ENCODE measurements around the gene CASZ1. TPM values are rescaled to one million over a fixed set of nuclear protein-coding genes. Genes with fewer than 3 reads are reported as not detected.
A peak's percentile ranks its signal among the peaks of the same experiment; 100 is the strongest.

The CASZ1 gene
- total RNA-seq, 4 donors from 2014 or later, result 21.9 to 60.2 (median 29.6) TPM

DNA sequence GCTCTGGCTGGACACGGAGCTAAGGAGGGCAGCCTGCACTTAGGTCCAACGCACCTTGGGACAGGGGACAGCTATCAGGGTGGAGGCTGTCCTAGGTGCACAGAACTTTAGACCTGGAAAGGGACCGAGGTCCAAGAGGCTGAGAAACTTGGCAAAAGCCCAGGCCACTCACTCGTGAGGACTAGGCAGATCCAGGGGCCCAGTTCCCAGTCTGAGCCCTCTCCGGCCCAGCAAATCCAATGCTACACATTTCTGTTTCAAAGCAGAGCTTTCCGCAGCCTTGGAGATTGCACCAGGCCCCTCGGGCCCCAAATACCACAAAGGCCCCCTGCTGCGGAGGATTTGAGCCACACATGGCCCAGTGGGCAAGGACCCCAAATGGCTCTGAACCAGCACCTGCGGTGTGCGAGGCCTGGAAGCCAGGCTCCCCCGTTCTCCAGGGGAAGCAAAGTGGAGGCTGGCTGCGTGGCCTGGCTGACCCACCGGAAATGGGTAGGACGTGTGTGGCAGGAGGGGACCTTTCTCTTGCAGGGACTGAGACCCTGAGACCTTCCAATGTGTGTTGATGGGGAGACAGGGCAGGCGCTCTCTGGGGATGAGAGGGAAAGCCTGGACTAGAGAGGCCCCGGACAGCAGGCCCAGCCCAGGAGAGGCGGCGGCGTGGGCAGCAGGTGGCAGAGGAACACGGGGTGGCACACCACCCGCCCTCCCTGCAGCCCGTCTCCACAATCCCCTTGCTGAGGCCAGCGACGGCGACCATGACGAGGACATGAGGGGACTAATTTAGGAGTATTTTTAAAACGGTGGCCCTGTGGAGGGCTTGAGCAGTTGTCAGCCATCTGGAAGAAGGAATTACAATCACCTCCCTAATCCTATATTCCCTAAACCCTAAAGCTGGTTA lies 118.7 kb downstream of the CASZ1 start:
- WGBS, result 76% methylated on average over 16 of the region's 27 CpGs
- TF ChIP-seq EP300 (IDR thresholded peaks at IDR 0.05) (no peak), POLR2AphosphoS5 (IDR thresholded peaks at IDR 0.05) (no peak), POLR2A (IDR thresholded peaks at IDR 0.05; ENCODE audit: low read depth) (no peak)
- TF ChIP-seq, protein P1, sequence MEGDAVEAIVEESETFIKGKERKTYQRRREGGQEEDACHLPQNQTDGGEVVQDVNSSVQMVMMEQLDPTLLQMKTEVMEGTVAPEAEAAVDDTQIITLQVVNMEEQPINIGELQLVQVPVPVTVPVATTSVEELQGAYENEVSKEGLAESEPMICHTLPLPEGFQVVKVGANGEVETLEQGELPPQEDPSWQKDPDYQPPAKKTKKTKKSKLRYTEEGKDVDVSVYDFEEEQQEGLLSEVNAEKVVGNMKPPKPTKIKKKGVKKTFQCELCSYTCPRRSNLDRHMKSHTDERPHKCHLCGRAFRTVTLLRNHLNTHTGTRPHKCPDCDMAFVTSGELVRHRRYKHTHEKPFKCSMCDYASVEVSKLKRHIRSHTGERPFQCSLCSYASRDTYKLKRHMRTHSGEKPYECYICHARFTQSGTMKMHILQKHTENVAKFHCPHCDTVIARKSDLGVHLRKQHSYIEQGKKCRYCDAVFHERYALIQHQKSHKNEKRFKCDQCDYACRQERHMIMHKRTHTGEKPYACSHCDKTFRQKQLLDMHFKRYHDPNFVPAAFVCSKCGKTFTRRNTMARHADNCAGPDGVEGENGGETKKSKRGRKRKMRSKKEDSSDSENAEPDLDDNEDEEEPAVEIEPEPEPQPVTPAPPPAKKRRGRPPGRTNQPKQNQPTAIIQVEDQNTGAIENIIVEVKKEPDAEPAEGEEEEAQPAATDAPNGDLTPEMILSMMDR (IDR thresholded peaks at IDR 0.05), result no peak
- peak overlapping the region; percentile 75 to 96 (median 90) for H3K27ac ChIP-seq (replicated peaks in 1 of 4)

DNA sequence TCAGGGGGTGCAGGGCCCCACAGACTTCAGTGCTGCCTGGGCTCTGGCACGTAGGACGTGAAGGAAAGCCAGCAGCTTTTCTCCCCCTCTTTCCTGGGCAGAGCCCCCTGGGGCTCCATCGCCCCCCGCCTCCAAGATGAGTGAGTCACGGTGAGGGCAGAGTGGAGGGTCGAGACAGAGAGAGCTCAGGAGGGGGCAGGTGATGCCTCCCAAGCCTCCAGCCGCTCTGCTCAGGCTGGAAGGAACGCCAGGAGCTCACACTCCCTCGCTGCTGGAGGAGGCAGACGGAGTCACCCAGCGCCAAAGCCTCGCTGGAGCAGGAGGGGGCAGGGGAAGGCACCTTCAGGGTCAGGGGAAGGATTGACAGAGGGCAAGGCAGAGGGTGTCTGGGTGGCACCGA lies 119.5 kb downstream of the CASZ1 start:
- H3K4me1 ChIP-seq, result peaks cover 90 to 100% (median 100%) of the 10 kb centered on the region in 4 donors
- H3K4me3 ChIP-seq, result no peak overlapping the region
- intact Hi-C loops (cut with DNase I), result loop anchor here (5.0 kb wide), 1 partner anchor 120 kb away; the partner anchor contains the start of gene CASZ1
- no peaks in the 10 kb centered on the region for H3K9me3 ChIP-seq
- TF ChIP-seq POLR2AphosphoS5 (IDR thresholded peaks at IDR 0.05), result peak in 1 of 2 donors; percentile 35
- TF ChIP-seq, protein P1 (IDR thresholded peaks at IDR 0.05), result no peak
- H3K27ac ChIP-seq (replicated peaks in 1 of 4), result peak overlapping the region; percentile 75 to 96 (median 90)
- no peaks in the 10 kb centered on the region for H3K36me3 ChIP-seq
- no peak for DNase-seq (ENCODE audit: extremely low spot score)
- no peaks in the 10 kb centered on the region for H3K27me3 ChIP-seq
- 57% methylated on average over 3 of the region's 13 CpGs for whole genome bisulfite sequencing

More for the DNA sequence above, 118.7 kb downstream of the CASZ1 start:
- intact Hi-C loops (cut with DNase I), result loop anchor here (5.0 kb wide), 1 partner anchor 120 kb away; the partner anchor contains the start of gene CASZ1
- Histone ChIP-seq H3K4me1 (peaks cover 94 to 100% (median 100%) of the 10 kb centered on the region in 4 donors), H3K36me3 (no peaks in the 10 kb centered on the region), H3K4me3 (no peak overlapping the region), H3K27me3 (no peaks in the 10 kb centered on the region), H3K9me3 (no peaks in the 10 kb centered on the region)
- DNase-seq (ENCODE audit: extremely low spot score), result no peak

DNA sequence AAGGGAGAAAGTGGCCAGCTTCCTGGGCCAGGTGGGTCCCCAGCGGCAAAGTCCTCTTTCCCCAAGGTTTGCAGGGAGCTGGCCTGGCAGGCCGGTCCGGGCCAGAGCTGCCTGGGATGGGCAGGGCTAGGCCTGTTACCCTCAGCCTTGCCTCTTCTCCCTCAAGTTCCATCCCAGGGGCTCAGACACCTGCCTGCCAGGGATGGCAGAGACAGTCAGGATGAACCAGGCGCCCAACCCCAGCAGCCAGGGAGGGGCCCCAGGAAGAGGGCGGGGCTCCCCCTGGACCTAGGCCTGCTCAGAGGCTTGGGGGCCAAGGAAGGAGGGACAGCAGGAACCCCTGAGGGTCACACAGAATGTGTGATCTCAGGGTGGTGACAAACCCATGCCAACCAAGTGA lies 120.6 kb downstream of the CASZ1 start:
- no peak for TF ChIP-seq POLR2A (IDR thresholded peaks at IDR 0.05; ENCODE audit: low read depth)
- TF ChIP-seq, protein P1 (IDR thresholded peaks at IDR 0.05), result no peak
- no peak for TF ChIP-seq EP300 (IDR thresholded peaks at IDR 0.05)
- no peak for TF ChIP-seq POLR2AphosphoS5 (IDR thresholded peaks at IDR 0.05)
- Histone ChIP-seq H3K36me3 (no peaks in the 10 kb centered on the region), H3K27ac (replicated peaks in 1 of 4) (peak overlapping the region; percentile 75 to 96 (median 90)), H3K4me3 (no peak overlapping the region), H3K9me3 (no peaks in the 10 kb centered on the region), H3K4me1 (peaks cover 85 to 100% (median 100%) of the 10 kb centered on the region in 4 donors), H3K27me3 (no peaks in the 10 kb centered on the region)
- DNase-seq (ENCODE audit: extremely low spot score), result no peak
- WGBS, result 73% methylated on average over 3 of the region's 5 CpGs
- intact Hi-C loops (cut with DNase I), result loop anchor here (5.0 kb wide), 1 partner anchor 121 kb away; the partner anchor contains the start of gene CASZ1

DNA sequence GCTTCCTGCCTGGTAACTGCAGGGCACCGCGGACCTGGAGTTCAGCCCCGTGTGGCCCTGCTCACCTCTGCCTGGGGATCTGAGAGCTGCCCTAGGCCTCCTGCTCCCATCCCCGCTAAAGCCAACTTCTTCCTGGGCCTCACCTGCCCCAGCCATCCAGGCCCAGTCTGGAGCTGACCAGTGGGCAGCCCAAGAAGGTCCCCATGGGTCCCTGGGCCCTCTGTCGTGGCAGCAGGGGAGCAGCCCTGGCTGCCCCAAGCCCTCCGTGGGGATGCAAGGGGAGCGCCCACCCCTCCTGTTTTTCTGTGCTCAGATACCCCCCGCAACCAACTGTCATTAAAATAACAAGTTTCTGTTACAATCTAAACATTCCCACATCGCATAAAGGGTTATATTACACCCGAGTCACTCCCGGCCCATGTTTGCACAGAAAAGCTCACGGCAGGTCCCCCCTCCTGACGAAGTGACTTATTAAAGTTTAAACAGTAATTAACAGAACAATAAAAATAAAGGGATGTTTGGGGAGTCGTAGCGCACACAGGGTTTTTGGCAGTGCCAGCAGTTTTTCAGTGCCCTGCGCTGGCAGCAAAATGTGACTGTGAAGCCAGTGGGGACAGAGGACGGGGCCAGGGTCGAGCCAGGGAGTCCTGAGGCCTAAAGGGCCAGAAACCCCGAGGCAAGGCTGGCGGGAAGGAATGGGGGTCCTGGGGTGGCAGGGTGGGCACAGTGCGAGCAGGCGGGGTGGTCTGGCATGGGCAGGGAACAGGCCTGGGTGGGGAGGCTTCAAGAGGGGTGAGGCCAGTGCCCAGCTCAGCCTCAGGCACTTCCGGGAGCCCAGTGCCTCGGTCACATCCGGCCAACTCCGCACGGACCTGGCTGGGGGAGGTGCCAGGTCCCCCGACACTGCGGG lies 121.5 kb downstream of the CASZ1 start:
- no peak overlapping the region for H3K4me3 ChIP-seq

More for the DNA sequence above, 121.5 kb downstream of the CASZ1 start:
- Histone ChIP-seq H3K36me3 (no peaks in the 10 kb centered on the region), H3K27ac (replicated peaks in 1 of 4) (peak overlapping the region; percentile 75 to 96 (median 90)), H3K9me3 (no peaks in the 10 kb centered on the region), H3K27me3 (no peaks in the 10 kb centered on the region), H3K4me1 (peaks cover 81 to 100% (median 100%) of the 10 kb centered on the region in 4 donors)
- DNase-seq (ENCODE audit: extremely low spot score), result no peak
- intact Hi-C loops (cut with DNase I), result loop anchor here (5.0 kb wide), 1 partner anchor 122 kb away; the partner anchor contains the start of gene CASZ1
- 73% methylated on average over 24 of the region's 29 CpGs for WGBS
- TF ChIP-seq POLR2A (IDR thresholded peaks at IDR 0.05; ENCODE audit: low read depth) (no peak), POLR2AphosphoS5 (IDR thresholded peaks at IDR 0.05) (no peak)
- TF ChIP-seq, protein P1 (IDR thresholded peaks at IDR 0.05), result no peak
